ENCODE data around the gene NDUFA3. TPM values are rescaled to one million over a fixed set of nuclear protein-coding genes. Genes with fewer than 3 reads are reported as not detected.

The NDUFA3 gene
- total and polyA plus RNA-seq, 2 of the 13 experiments (the other 11 are each of a cell fraction or from before 2014, with no cell fraction given): 31.6 to 75.4 TPM

GRCh38 chr19:54137699-54138488 is 35.2 kb downstream of the NDUFA3 start, which contains the start of gene CNOT3 (continued):
- TF ChIP-seq ZBTB40 (IDR thresholded peaks at IDR 0.05): no peak
- 0 out of 2 replicates have a peak, but pooled peaks have one; percentile 25 for TF ChIP-seq ZBTB40 (CRISPR knock-in tag; IDR thresholded peaks at IDR 0.05)
- TF ChIP-seq FIP1L1 (IDR thresholded peaks at IDR 0.05; ENCODE audit: borderline replicate concordance, insufficient read depth, low read depth, low read length): no peak
- peak; percentile 27; the same call in 1 of the 2 replicates for TF ChIP-seq RAD21 (CRISPR knock-in tag; IDR thresholded peaks at IDR 0.05)
- peak; percentile 76 for TF ChIP-seq KDM5B (CRISPR knock-in tag; IDR thresholded peaks at IDR 0.05; ENCODE audit: borderline replicate concordance)
- TF ChIP-seq PBX3 (CRISPR knock-in tag; IDR thresholded peaks at IDR 0.05; ENCODE audit: borderline replicate concordance): no peak
- TF ChIP-seq ZNF414 (CRISPR knock-in tag; IDR thresholded peaks at IDR 0.05): no peak
- TF ChIP-seq SMAD1 (CRISPR knock-in tag; IDR thresholded peaks at IDR 0.05; ENCODE audit: borderline replicate concordance, low read depth): no peak
- peak; percentile 79 for TF ChIP-seq ZFX (CRISPR knock-in tag; IDR thresholded peaks at IDR 0.05; ENCODE audit: low read depth)
- TF ChIP-seq ISL2 (CRISPR knock-in tag; IDR thresholded peaks at IDR 0.05): peak; percentile 48; the same call in 1 of the 2 replicates
- TF ChIP-seq ZNF430 (CRISPR knock-in tag; IDR thresholded peaks at IDR 0.05): 0 out of 2 replicates have a peak, but pooled peaks have one; percentile 41
- no peak for TF ChIP-seq ZNF329 (CRISPR knock-in tag; IDR thresholded peaks at IDR 0.05; ENCODE audit: low read depth)
- no peak for TF ChIP-seq TRIM24 (CRISPR knock-in tag; IDR thresholded peaks at IDR 0.05)
- peak; percentile 58 for TF ChIP-seq MXD1 (CRISPR knock-in tag; IDR thresholded peaks at IDR 0.05)
- TF ChIP-seq SP140L (CRISPR knock-in tag; IDR thresholded peaks at IDR 0.05; ENCODE audit: borderline replicate concordance): no peak
- peak; percentile 59; the same call in 1 of the 2 replicates for TF ChIP-seq CHD2 (IDR thresholded peaks at IDR 0.05; ENCODE audit: low read depth, low read length)
- TF ChIP-seq NFYB (CRISPR knock-in tag; IDR thresholded peaks at IDR 0.05): no peak
- no peak for TF ChIP-seq TBL1XR1 (IDR thresholded peaks at IDR 0.05; ENCODE audit: borderline replicate concordance, low read length, partially characterized antibody)
